Measurements from ENCODE around the gene CAMTA1. TPM values are rescaled to one million over a fixed set of nuclear protein-coding genes. Genes with fewer than 3 reads are reported as not detected.

Gene CAMTA1
- polyA plus RNA-seq, 3 donors = 82.3 to 84.7 (median 83.6) TPM

- DNase-seq (ENCODE audit: low read depth in 3 of 3, low spot score in 2 of 3) = no peak
These were observed 478.0 kb downstream of the CAMTA1 start for GRCh38 chr1:7263021-7263960.

GRCh38 chr1:7264101-7264500 is 478.8 kb downstream of the CAMTA1 start:
- no peak for DNase-seq (ENCODE audit: low read depth in 3 of 3, low spot score in 2 of 3)

- DNase-seq (ENCODE audit: low read depth in 3 of 3, low spot score in 2 of 3) = peak in 2 of 3 donors; percentile 23 to 25
These were observed 480.6 kb downstream of the CAMTA1 start for GRCh38 chr1:7265771-7266371.

- DNase-seq (ENCODE audit: low read depth in 3 of 3, low spot score in 2 of 3) = no peak
These were observed 481.3 kb downstream of the CAMTA1 start for GRCh38 chr1:7266561-7266960.

- DNase-seq (ENCODE audit: low read depth in 3 of 3, low spot score in 2 of 3) = no peak
These were observed 482.2 kb downstream of the CAMTA1 start for GRCh38 chr1:7267493-7267892.

- DNase-seq (ENCODE audit: low read depth in 3 of 3, low spot score in 2 of 3) = no peak
These were observed 483.7 kb downstream of the CAMTA1 start for GRCh38 chr1:7268983-7269382.

- no peak for DNase-seq (ENCODE audit: low read depth in 3 of 3, low spot score in 2 of 3)
These were observed 484.3 kb downstream of the CAMTA1 start for GRCh38 chr1:7269525-7269924.

- DNase-seq (ENCODE audit: low read depth in 3 of 3, low spot score in 2 of 3) = no peak
These were observed 489.0 kb downstream of the CAMTA1 start for GRCh38 chr1:7274256-7274655.

- no peak for DNase-seq (ENCODE audit: low read depth in 3 of 3, low spot score in 2 of 3)
These were observed 492.8 kb downstream of the CAMTA1 start for GRCh38 chr1:7278045-7278444.

GRCh38 chr1:7278827-7279765 is 493.8 kb downstream of the CAMTA1 start:
- no peak for DNase-seq (ENCODE audit: low read depth in 3 of 3, low spot score in 2 of 3)

- no peak for DNase-seq (ENCODE audit: low read depth in 3 of 3, low spot score in 2 of 3)
These were observed 494.5 kb downstream of the CAMTA1 start for GRCh38 chr1:7279769-7280168.

- DNase-seq (ENCODE audit: low read depth in 3 of 3, low spot score in 2 of 3) = no peak
These were observed 495.2 kb downstream of the CAMTA1 start for GRCh38 chr1:7280347-7280960.

GRCh38 chr1:7281821-7282220 is 496.6 kb downstream of the CAMTA1 start:
- DNase-seq (ENCODE audit: low read depth in 3 of 3, low spot score in 2 of 3) = no peak

- no peak for DNase-seq (ENCODE audit: low read depth in 3 of 3, low spot score in 2 of 3)
These were observed 499.7 kb downstream of the CAMTA1 start for GRCh38 chr1:7284839-7285435.

- no peak for DNase-seq (ENCODE audit: low read depth in 3 of 3, low spot score in 2 of 3)
These were observed 500.7 kb downstream of the CAMTA1 start for GRCh38 chr1:7285856-7286454.

GRCh38 chr1:7287013-7287412 is 501.8 kb downstream of the CAMTA1 start:
- DNase-seq (ENCODE audit: low read depth in 3 of 3, low spot score in 2 of 3) = no peak

- no peak for DNase-seq (ENCODE audit: low read depth in 3 of 3, low spot score in 2 of 3)
These were observed 503.7 kb downstream of the CAMTA1 start for GRCh38 chr1:7288992-7289391.

- no peak for DNase-seq (ENCODE audit: low read depth in 3 of 3, low spot score in 2 of 3)
These were observed 504.4 kb downstream of the CAMTA1 start for GRCh38 chr1:7289694-7290093.
